HepG2 (cell line): ENCODE measurements around the gene SENP7.

Source experiments
- BCL3 ChIP-seq: sonication (generic); formaldehyde crosslinking; IDR thresholded peaks from 2 replicates; pipeline ENCODE4 v1.5.1; 2020; ENCODE audit warnings: mild to moderate bottlenecking, missing genetic modification reagents, moderate library complexity
- BRF2 ChIP-seq: sonication (generic); formaldehyde crosslinking; IDR thresholded peaks from 2 replicates; pipeline ENCODE4 v1.8.1; 2022; ENCODE audit warnings: mild to moderate bottlenecking, missing genetic modification reagents
- CEBPG ChIP-seq: IDR thresholded peaks from 2 replicates; pipeline ENCODE4 v1.6.1; 2016
- CTCF ChIP-seq: sonication (generic); formaldehyde crosslinking; IDR thresholded peaks from 2 replicates; pipeline ENCODE4 v1.5.0; 2020; ENCODE audit warnings: mild to moderate bottlenecking, missing genetic modification reagents, moderate library complexity
- GABPA ChIP-seq, 2 experiments: IDR thresholded peaks; 2 replicates each; pipeline ENCODE4 v1.6.1; 2011 to 2016; ENCODE audit warnings: low read depth in 2 of 2, low read length in 1 of 2, missing biosample characterization in 1 of 2, missing genetic modification characterization in 1 of 2
- HOMEZ ChIP-seq: IDR thresholded peaks from 2 replicates; pipeline ENCODE4 v1.6.1; 2016; ENCODE audit warnings: low read depth
- KMT2A ChIP-seq: sonication (generic); formaldehyde crosslinking; IDR thresholded peaks from 2 replicates; pipeline ENCODE4 v1.4.0; 2020; ENCODE audit warnings: missing genetic modification reagents
- NFYB ChIP-seq: sonication (generic); formaldehyde crosslinking; IDR thresholded peaks from 2 replicates; pipeline ENCODE4 v1.4.0; 2020; ENCODE audit warnings: missing genetic modification reagents
- RARG ChIP-seq: sonication (generic); formaldehyde crosslinking; IDR thresholded peaks from 2 replicates; pipeline ENCODE4 v1.4.0; 2020; ENCODE audit warnings: low read depth, mild to moderate bottlenecking, missing genetic modification reagents
- SIX4 ChIP-seq: sonication (generic); formaldehyde crosslinking; IDR thresholded peaks from 2 replicates; pipeline ENCODE4 v1.4.0; 2020; ENCODE audit warnings: missing genetic modification reagents
- TBX2 ChIP-seq: sonication (generic); formaldehyde crosslinking; IDR thresholded peaks from 2 replicates; pipeline ENCODE4 v1.5.0; 2020; ENCODE audit warnings: missing genetic modification reagents, mild to moderate bottlenecking, borderline replicate concordance
- ZFX ChIP-seq: sonication (generic); formaldehyde crosslinking; IDR thresholded peaks from 2 replicates; pipeline ENCODE4 v1.4.0; 2020; ENCODE audit warnings: mild to moderate bottlenecking, low read depth, missing genetic modification reagents, moderate library complexity
- ZNF318 ChIP-seq: sonication (generic); formaldehyde crosslinking; IDR thresholded peaks from 2 replicates; pipeline ENCODE4 v1.4.0; 2020; ENCODE audit warnings: mild to moderate bottlenecking, missing genetic modification reagents

GRCh38 chr3:101381809-101382208, 131.2 kb downstream of the SENP7 start:
- TF ChIP-seq CTCF (CRISPR knock-in tag), result peak; percentile 36; the same call in 1 of the 2 replicates
- TF ChIP-seq SIX4 (CRISPR knock-in tag), result no peak
- no peak for TF ChIP-seq KMT2A (CRISPR knock-in tag)
- no peak for TF ChIP-seq ZFX (CRISPR knock-in tag)
- no peak for TF ChIP-seq HOMEZ
- TF ChIP-seq NFYB, result no peak
- no peak for TF ChIP-seq GABPA (IDR thresholded peaks at IDR 0.05; ENCODE audit: low read depth, low read length)
- no peak for TF ChIP-seq GABPA (CRISPR knock-in tag; IDR thresholded peaks at IDR 0.05; ENCODE audit: low read depth)
- no peak for TF ChIP-seq BRF2 (CRISPR knock-in tag)
- no peak for TF ChIP-seq ZNF318
- no peak for TF ChIP-seq CEBPG (CRISPR knock-in tag)
- TF ChIP-seq RARG (CRISPR knock-in tag), result no peak
- TF ChIP-seq BCL3, result no peak
- TF ChIP-seq TBX2 (CRISPR knock-in tag), result no peak
